Measurements from ENCODE around the gene SUPT5H.

Gene SUPT5H

GRCh38 chr19:39465956-39466747 is 20.8 kb downstream of the SUPT5H start:
- in situ Hi-C loops (cut with MboI; ENCODE audit: low sequenced_read_pairs, unreplicated experiment): no loop called here
- no peak for TF ChIP-seq CTCF (IDR thresholded peaks at IDR 0.05; ENCODE audit: borderline replicate concordance, control extremely low read depth, extremely low read depth, insufficient read depth, missing control alignments)
- DNase-seq (ENCODE audit: low spot score): no peak

DNA sequence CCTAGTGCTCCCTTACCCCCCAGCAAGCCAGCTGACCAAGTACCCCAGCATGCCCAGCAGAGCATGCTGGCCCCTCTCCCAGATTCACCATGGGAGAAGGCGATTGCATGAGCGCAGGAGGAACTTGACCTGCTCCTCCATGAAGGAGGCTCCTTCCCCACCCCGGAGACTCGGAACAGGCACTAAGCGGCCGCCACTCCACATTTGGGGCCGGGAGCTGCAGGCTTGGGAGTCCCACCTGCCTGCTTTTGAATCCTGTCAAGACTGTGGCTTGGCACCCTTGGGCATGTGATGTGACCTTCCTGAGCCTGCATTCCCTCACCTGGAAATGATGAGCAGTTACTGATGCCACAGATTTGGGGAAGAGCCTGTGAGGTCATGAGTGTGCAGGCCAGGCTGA is 22.6 kb downstream of the SUPT5H start:
- no peak for TF ChIP-seq CTCF (IDR thresholded peaks at IDR 0.05; ENCODE audit: borderline replicate concordance, control extremely low read depth, extremely low read depth, insufficient read depth, missing control alignments)
- in situ Hi-C loops (cut with MboI; ENCODE audit: low sequenced_read_pairs, unreplicated experiment): no loop called here
- DNase-seq (ENCODE audit: low spot score): no peak

GRCh38 chr19:39469036-39469435 is 23.7 kb downstream of the SUPT5H start:
- in situ Hi-C loops (cut with MboI; ENCODE audit: low sequenced_read_pairs, unreplicated experiment): no loop called here
- no peak for TF ChIP-seq CTCF (IDR thresholded peaks at IDR 0.05; ENCODE audit: borderline replicate concordance, control extremely low read depth, extremely low read depth, insufficient read depth, missing control alignments)
- DNase-seq (ENCODE audit: low spot score): no peak

DNA sequence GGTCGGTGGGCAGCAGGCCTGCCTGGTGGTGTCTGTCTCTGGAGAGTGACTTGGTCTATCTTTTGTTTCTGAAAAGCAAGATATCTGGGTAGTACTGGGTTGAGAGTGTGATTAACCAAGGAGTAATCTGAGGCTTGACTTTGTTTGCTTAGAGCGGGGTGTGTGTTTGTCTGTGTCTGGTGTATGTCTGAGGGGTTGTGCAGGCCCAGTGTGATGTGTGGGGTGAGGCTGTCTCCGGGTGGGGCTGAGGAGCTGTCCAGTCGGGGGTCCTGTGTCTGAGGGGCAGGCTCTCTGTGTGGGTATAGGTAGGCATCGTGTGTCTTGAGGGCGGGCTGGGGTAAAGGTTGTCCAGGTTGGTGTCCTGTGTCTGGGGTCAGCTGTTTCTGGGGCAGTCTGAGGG is 24.2 kb downstream of the SUPT5H start:
- in situ Hi-C loops (cut with MboI; ENCODE audit: low sequenced_read_pairs, unreplicated experiment): no loop called here
- TF ChIP-seq CTCF (IDR thresholded peaks at IDR 0.05; ENCODE audit: borderline replicate concordance, control extremely low read depth, extremely low read depth, insufficient read depth, missing control alignments): no peak

GRCh38 chr19:39470724-39471339 is 25.4 kb downstream of the SUPT5H start:
- in situ Hi-C loops (cut with MboI; ENCODE audit: low sequenced_read_pairs, unreplicated experiment): no loop called here
- no peak for TF ChIP-seq CTCF (IDR thresholded peaks at IDR 0.05; ENCODE audit: borderline replicate concordance, control extremely low read depth, extremely low read depth, insufficient read depth, missing control alignments)
- DNase-seq (ENCODE audit: low spot score): no peak

More for the DNA sequence above, 24.2 kb downstream of the SUPT5H start:
- no peak for DNase-seq (ENCODE audit: low spot score)

GRCh38 chr19:39471756-39472536 is 26.6 kb downstream of the SUPT5H start:
- in situ Hi-C loops (cut with MboI; ENCODE audit: low sequenced_read_pairs, unreplicated experiment): no loop called here
- DNase-seq (ENCODE audit: low spot score): no peak
- TF ChIP-seq CTCF (IDR thresholded peaks at IDR 0.05; ENCODE audit: borderline replicate concordance, control extremely low read depth, extremely low read depth, insufficient read depth, missing control alignments): no peak
